ENCODE data around the gene MRNIP.

Gene MRNIP

DNA sequence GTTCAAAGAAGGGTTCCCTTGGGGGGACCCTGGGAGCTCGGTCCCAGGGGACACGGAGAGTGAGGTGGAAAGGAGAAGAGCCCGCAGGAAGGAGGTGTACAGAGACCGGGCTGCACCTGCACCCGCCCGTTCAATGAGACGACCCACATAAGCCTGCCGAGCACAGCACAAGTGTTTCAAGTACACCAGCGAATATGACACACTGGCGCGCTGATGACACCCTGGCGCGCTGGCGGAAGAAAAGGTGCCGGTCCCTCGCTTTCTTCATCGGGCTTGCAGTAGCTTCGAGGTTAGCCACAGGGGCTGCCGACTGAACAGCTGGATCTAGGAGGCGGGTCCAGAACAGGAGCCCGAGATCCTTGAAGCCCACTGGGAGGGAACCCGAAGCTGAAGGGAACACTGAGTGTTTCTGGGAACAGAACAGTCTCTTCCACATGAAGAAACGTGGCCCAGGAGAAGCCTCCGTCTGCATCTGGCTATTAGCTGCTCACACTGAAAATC, 47.7 kb upstream of the MRNIP start:
- Histone ChIP-seq H3K4me2 (ENCODE audit: low read length) (peak overlapping the region; percentile 89), H3K4me1 (ENCODE audit: control insufficient read depth, low read length) (peaks cover 25% of the 10 kb centered on the region), H3F3A (ENCODE audit: control insufficient read depth, insufficient read depth) (no peaks in the 10 kb centered on the region), H3K27me3 (ENCODE audit: control insufficient read depth, low read length) (no peaks in the 10 kb centered on the region), H3K9me2 (replicated peaks; ENCODE audit: control insufficient read depth, low read length) (no peaks in the 10 kb centered on the region), H3K79me2 (ENCODE audit: control insufficient read depth, low read length) (peaks cover 30% of the 10 kb centered on the region), H3K27ac (ENCODE audit: low read depth, low read length) (no peak overlapping the region), H3K9me3 (ENCODE audit: control insufficient read depth, insufficient read depth, low read length) (no peaks in the 10 kb centered on the region), H4K20me1 (ENCODE audit: control insufficient read depth, insufficient read depth, low read depth, low read length) (peaks cover 7% of the 10 kb centered on the region), H3K4me3 (ENCODE audit: low read length) (peak overlapping the region; percentile 82), H3K36me3 (ENCODE audit: control insufficient read depth, low read length) (peaks cover 41% of the 10 kb centered on the region)
- no peak for TF ChIP-seq EZH2phosphoT487 (IDR thresholded peaks at IDR 0.05; ENCODE audit: borderline replicate concordance, low read length)
- TF ChIP-seq, protein P1, sequence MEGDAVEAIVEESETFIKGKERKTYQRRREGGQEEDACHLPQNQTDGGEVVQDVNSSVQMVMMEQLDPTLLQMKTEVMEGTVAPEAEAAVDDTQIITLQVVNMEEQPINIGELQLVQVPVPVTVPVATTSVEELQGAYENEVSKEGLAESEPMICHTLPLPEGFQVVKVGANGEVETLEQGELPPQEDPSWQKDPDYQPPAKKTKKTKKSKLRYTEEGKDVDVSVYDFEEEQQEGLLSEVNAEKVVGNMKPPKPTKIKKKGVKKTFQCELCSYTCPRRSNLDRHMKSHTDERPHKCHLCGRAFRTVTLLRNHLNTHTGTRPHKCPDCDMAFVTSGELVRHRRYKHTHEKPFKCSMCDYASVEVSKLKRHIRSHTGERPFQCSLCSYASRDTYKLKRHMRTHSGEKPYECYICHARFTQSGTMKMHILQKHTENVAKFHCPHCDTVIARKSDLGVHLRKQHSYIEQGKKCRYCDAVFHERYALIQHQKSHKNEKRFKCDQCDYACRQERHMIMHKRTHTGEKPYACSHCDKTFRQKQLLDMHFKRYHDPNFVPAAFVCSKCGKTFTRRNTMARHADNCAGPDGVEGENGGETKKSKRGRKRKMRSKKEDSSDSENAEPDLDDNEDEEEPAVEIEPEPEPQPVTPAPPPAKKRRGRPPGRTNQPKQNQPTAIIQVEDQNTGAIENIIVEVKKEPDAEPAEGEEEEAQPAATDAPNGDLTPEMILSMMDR (IDR thresholded peaks at IDR 0.05; ENCODE audit: low read depth, low read length, poor library complexity, severe bottlenecking): no peak

DNA sequence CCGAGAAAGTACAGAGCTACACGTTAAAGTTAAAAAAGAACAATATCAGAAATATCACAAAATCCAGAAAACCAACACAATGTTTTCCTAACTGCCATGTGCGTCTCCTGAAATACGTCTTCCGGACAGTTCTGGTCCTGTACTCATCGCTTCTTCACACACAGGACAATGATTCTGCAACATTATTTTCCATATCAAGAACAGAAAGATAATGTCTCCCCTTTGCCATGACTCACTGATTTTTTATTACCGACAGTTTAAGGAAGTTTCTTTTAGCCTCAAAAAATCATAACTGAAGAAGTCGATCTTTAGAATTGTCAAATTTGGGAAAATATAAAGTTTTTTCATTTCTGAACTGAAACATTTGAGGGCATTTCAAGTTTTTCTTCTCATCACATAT, 46.5 kb upstream of the MRNIP start:
- H3F3A ChIP-seq (ENCODE audit: control insufficient read depth, insufficient read depth): no peaks in the 10 kb centered on the region
- no peak overlapping the region for H3K4me2 ChIP-seq (ENCODE audit: low read length)
- H3K4me3 ChIP-seq (ENCODE audit: low read length): no peak overlapping the region
- peaks cover 25% of the 10 kb centered on the region for H3K4me1 ChIP-seq (ENCODE audit: control insufficient read depth, low read length)
- no peaks in the 10 kb centered on the region for H3K9me3 ChIP-seq (ENCODE audit: control insufficient read depth, insufficient read depth, low read length)
- H3K27me3 ChIP-seq (ENCODE audit: control insufficient read depth, low read length): no peaks in the 10 kb centered on the region
- no peaks in the 10 kb centered on the region for H3K9me2 ChIP-seq (replicated peaks; ENCODE audit: control insufficient read depth, low read length)
- peaks cover 30% of the 10 kb centered on the region for H3K79me2 ChIP-seq (ENCODE audit: control insufficient read depth, low read length)
- TF ChIP-seq, protein P1 (IDR thresholded peaks at IDR 0.05; ENCODE audit: low read depth, low read length, poor library complexity, severe bottlenecking): no peak
- TF ChIP-seq EZH2phosphoT487 (IDR thresholded peaks at IDR 0.05; ENCODE audit: borderline replicate concordance, low read length): no peak
- H4K20me1 ChIP-seq (ENCODE audit: control insufficient read depth, insufficient read depth, low read depth, low read length): peaks cover 7% of the 10 kb centered on the region
- H3K36me3 ChIP-seq (ENCODE audit: control insufficient read depth, low read length): peaks cover 48% of the 10 kb centered on the region
- no peak overlapping the region for H3K27ac ChIP-seq (ENCODE audit: low read depth, low read length)

DNA sequence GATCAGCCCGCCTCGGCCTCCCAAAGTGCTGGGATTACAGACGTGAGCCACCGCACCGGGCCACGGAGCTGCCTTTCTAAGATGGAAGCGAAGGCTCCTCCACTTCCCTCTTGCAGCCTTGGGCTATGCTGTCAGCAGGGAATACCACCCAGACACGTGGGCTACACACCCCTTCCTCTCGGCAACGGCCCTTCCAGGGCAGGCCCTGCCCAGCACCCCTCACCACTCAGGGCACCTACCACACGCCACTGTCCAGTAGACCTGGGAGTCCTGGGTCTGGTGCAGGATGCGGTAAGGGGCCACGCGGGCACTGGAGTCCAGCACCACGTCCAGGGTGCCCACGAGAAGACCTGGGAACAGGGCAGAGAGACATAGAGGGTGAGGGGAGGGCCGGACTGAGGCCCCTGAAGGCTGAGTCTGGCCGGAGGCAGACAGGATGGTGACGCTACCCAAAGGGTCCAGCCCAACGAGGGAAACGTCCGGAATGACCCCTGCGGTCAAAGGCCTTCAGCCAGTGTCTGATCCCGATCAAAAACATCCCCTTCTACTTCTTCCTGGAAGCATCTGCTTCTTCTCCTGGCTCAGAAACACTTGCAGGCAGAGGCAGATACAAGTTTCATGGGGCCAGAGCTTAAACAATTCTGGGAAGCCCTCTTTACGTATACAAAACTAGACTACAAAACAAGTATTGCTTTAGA, 46.0 kb upstream of the MRNIP start:
- no peak overlapping the region for H3K27ac ChIP-seq (ENCODE audit: low read depth, low read length)
- peaks cover 30% of the 10 kb centered on the region for H3K79me2 ChIP-seq (ENCODE audit: control insufficient read depth, low read length)
- H3F3A ChIP-seq (ENCODE audit: control insufficient read depth, insufficient read depth): no peaks in the 10 kb centered on the region
- H3K27me3 ChIP-seq (ENCODE audit: control insufficient read depth, low read length): no peaks in the 10 kb centered on the region
- H4K20me1 ChIP-seq (ENCODE audit: control insufficient read depth, insufficient read depth, low read depth, low read length): peaks cover 7% of the 10 kb centered on the region
- peaks cover 50% of the 10 kb centered on the region for H3K36me3 ChIP-seq (ENCODE audit: control insufficient read depth, low read length)
- H3K9me2 ChIP-seq (replicated peaks; ENCODE audit: control insufficient read depth, low read length): no peaks in the 10 kb centered on the region
- H3K9me3 ChIP-seq (ENCODE audit: control insufficient read depth, insufficient read depth, low read length): no peaks in the 10 kb centered on the region
- H3K4me2 ChIP-seq (ENCODE audit: low read length): no peak overlapping the region
- H3K4me3 ChIP-seq (ENCODE audit: low read length): no peak overlapping the region
- no peak for TF ChIP-seq EZH2phosphoT487 (IDR thresholded peaks at IDR 0.05; ENCODE audit: borderline replicate concordance, low read length)
- TF ChIP-seq, protein P1 (IDR thresholded peaks at IDR 0.05; ENCODE audit: low read depth, low read length, poor library complexity, severe bottlenecking): no peak
- H3K4me1 ChIP-seq (ENCODE audit: control insufficient read depth, low read length): peaks cover 25% of the 10 kb centered on the region
